ENCODE results near the gene NCOR1. TPM values are rescaled to one million over a fixed set of nuclear protein-coding genes. Genes with fewer than 3 reads are reported as not detected.

The NCOR1 gene
- polyA plus RNA-seq, 1 experiment: 127 TPM

- H3K9me3 ChIP-seq (ENCODE audit: control insufficient read depth, insufficient read depth, low read length): peaks cover 8% of the 10 kb centered on the region
- H3K27ac ChIP-seq (ENCODE audit: low read depth, low read length): peak overlapping the region; percentile 42
- ChIA-PET CTCF (interaction anchor here (0.6 to 1.6 kb wide), 2 partner anchors 33 to 108 kb away, joined by 4 to 8 read pairs; no protein-coding TSS in a partner anchor), POLR2A (no interaction called here)
- no peak for DNase-seq (ENCODE audit: low read depth, low spot score)
- peak overlapping the region; percentile 1 for H3K4me3 ChIP-seq (ENCODE audit: low read depth, low read length)
- no peaks in the 10 kb centered on the region for H3K27me3 ChIP-seq (ENCODE audit: control insufficient read depth, insufficient read depth, low read length)
- TF ChIP-seq CTCF (IDR thresholded peaks at IDR 0.05; ENCODE audit: low read depth, low read length): no peak
Observed at GRCh38 chr17:16255481-16255921, 40.2 kb upstream of the NCOR1 start.

- CTCF ChIA-PET: interaction anchor here (0.6 to 1.6 kb wide), 2 partner anchors 32 to 109 kb away, joined by 4 to 8 read pairs; no protein-coding TSS in a partner anchor
- no peak for TF ChIP-seq CTCF (IDR thresholded peaks at IDR 0.05; ENCODE audit: low read depth, low read length)
- Histone ChIP-seq H3K4me3 (ENCODE audit: low read depth, low read length) (no peak overlapping the region), H3K9me3 (ENCODE audit: control insufficient read depth, insufficient read depth, low read length) (peaks cover 4% of the 10 kb centered on the region), H3K27me3 (ENCODE audit: control insufficient read depth, insufficient read depth, low read length) (no peaks in the 10 kb centered on the region), H3K27ac (ENCODE audit: low read depth, low read length) (no peak overlapping the region)
- DNase-seq (ENCODE audit: low read depth, low spot score): no peak
- POLR2A ChIA-PET: no interaction called here
Observed at GRCh38 chr17:16254773-16255400, 39.6 kb upstream of the NCOR1 start.

GRCh38 chr17:16251556-16251955, 36.2 kb upstream of the NCOR1 start:
- POLR2A ChIA-PET: interaction anchor here (0.5 kb wide), 1 partner anchor 12 kb away, joined by 8 read pairs; no protein-coding TSS in a partner anchor
- CTCF ChIA-PET: interaction anchor here (0.7 to 1.5 kb wide), 2 partner anchors 81 to 112 kb away, joined by 3 read pairs; no protein-coding TSS in a partner anchor
- Histone ChIP-seq H3K4me3 (ENCODE audit: low read depth, low read length) (no peak overlapping the region), H3K27ac (ENCODE audit: low read depth, low read length) (no peak overlapping the region), H3K9me3 (ENCODE audit: control insufficient read depth, insufficient read depth, low read length) (no peaks in the 10 kb centered on the region), H3K27me3 (ENCODE audit: control insufficient read depth, insufficient read depth, low read length) (no peaks in the 10 kb centered on the region)
- no peak for TF ChIP-seq CTCF (IDR thresholded peaks at IDR 0.05; ENCODE audit: low read depth, low read length)
- no peak for DNase-seq (ENCODE audit: low read depth, low spot score)

- DNase-seq (ENCODE audit: low read depth, low spot score): no peak
- ChIA-PET POLR2A (interaction anchor here (0.5 kb wide), 1 partner anchor 13 kb away, joined by 8 read pairs; no protein-coding TSS in a partner anchor), CTCF (interaction anchor here (0.7 to 1.5 kb wide), 2 partner anchors 80 to 113 kb away, joined by 3 read pairs; no protein-coding TSS in a partner anchor)
- Histone ChIP-seq H3K27ac (ENCODE audit: low read depth, low read length) (no peak overlapping the region), H3K9me3 (ENCODE audit: control insufficient read depth, insufficient read depth, low read length) (no peaks in the 10 kb centered on the region), H3K27me3 (ENCODE audit: control insufficient read depth, insufficient read depth, low read length) (no peaks in the 10 kb centered on the region), H3K4me3 (ENCODE audit: low read depth, low read length) (no peak overlapping the region)
- no peak for TF ChIP-seq CTCF (IDR thresholded peaks at IDR 0.05; ENCODE audit: low read depth, low read length)
Observed at GRCh38 chr17:16251043-16251442, 35.7 kb upstream of the NCOR1 start.

- ChIA-PET POLR2A (no interaction called here), CTCF (interaction anchor here (1.5 kb wide), 1 partner anchor 113 kb away, joined by 3 read pairs; no protein-coding TSS in a partner anchor)
- TF ChIP-seq CTCF (IDR thresholded peaks at IDR 0.05; ENCODE audit: low read depth, low read length): no peak
- no peaks in the 10 kb centered on the region for H3K9me3 ChIP-seq (ENCODE audit: control insufficient read depth, insufficient read depth, low read length)
- no peak overlapping the region for H3K4me3 ChIP-seq (ENCODE audit: low read depth, low read length)
- H3K27me3 ChIP-seq (ENCODE audit: control insufficient read depth, insufficient read depth, low read length): no peaks in the 10 kb centered on the region
- DNase-seq (ENCODE audit: low read depth, low spot score): no peak
- no peak overlapping the region for H3K27ac ChIP-seq (ENCODE audit: low read depth, low read length)
Observed at GRCh38 chr17:16250635-16251034, 35.3 kb upstream of the NCOR1 start.
